Nasal cavity respiratory epithelium epithelial cell of viscerocranial mucosa (primary cell): ENCODE data around the gene ASTL. TPM values are rescaled to one million over a fixed set of nuclear protein-coding genes. Genes with fewer than 3 reads are reported as not detected.

Source experiments
- total RNA-seq: library from RNA; depleted of rRNA; stranded (reverse); fragments of >200 nt; gene quantifications from 2 replicates; pipeline ENCODE4 v1.2.3, GENCODE V29; 2014

Gene ASTL
- total RNA-seq = 0.07 TPM in 1 of 2 replicates, not detected in the other

DNA sequence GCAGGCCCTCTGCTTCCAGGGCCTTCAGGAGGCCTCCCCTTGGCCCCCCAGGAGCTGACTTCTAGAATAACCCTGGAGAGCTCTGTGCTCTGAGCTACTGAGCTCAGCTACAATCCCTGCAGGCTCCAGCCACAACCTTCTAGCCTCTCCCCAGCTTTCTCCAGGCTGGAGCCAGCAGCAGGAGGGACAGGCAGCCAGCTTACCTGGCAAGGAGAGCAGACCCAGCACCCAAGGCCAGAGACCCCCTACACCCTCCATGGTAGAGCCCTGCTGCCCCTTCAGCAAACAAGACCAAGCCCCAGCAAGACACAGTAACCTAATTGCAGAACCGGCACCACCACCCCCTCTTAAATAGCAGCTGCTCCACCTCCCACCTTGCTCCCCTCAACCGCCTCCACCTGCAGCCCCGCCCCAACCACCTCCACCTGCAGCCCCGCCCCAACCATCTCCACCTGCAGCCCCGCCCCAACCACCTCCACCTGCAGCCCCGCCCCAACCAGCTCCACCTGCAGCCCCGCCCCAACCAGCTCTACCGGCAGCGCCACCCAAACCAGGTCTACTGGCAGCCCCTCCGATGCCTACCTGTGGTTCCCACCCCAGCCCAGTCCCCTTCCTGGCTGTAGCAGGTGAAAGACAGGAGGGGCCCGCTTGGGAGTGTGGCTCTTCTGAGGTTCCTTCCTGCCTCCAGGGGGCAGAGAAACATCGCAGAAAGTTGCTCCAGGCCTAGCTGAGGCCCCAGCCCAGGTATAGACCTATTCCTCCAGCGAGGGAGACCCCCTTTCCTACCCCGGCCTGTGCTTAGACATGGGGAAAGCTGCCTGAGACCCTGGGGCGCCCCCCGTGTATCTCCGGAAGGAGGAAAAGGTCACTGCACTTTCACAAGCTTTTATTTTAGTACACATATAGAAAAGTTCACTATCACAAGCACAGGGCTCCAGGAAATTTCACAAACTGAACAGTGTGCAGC is at the start of gene ASTL:
ASTL (minus strand) TSS at position 324 of the 967 bp plus-strand sequence; CDS start at position 258, 66 bp downstream.

DNA sequence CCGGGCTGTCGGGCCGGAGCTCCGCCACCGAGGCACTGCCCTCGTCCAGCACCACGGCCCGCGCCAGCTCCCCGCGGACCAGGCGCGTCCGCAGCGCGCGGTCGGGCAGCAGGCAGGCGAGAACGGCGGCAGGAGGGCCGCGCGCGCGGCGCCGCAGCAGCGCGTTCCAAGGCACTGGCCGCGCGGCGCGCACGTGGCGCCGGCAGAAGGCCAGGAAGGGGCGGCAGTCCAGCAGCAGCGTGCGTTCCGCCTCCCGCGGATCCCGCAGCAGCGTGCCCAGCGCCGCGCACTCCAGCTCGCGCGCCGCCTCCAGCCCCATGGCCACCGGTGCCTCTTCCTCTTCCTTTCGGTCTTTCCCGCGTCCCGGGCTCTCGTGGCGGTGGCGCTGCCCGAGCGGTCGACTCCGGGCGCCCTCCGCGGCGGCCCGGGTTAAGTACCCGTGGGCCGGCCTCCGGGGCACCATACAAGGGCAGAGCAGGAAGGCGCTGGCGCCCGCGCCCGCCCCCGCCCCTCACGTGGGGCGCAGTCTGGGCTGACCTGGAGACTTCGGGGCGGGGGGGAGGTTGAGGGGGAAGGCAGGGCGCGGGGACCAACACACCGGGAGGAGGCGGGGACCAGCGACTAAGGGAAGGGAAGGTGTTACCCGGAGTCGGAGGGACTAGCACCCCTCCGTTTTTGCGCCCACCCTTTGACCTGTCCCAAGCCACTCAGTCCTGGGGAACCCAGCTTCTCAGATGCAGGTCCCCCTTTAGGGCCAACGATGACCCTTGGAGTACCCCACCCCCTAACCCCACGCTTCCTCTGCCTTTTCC is 6.9 kb upstream of the ASTL start, which contains the start of gene DUSP2:
DUSP2 (minus strand) TSS at position 405 of the 812 bp plus-strand sequence; CDS start at position 319, 86 bp downstream.

DNA sequence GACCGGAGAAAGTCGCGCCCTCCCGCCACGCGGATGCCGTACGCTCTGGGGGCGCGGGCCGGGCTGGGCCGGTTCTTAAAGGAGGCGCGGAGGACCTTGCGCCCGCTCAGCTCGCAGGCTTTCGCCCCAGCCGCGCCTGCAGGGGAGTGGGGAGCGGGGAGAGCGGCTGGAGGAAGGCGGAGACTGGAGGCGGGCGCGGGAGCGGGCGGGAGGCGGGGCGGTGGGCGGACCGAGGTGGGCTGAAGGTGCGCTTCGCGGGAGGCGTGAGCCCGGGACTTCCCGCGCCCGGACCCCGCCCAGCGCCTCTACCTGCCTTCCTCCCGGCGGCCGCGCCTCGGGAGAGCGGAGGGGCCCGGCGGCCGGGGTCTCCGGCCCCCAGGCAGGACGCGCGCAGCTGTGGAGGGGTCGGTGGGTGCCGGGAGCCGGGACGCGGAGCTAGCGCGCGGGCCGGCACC is 21.9 kb downstream of the ASTL start, which contains the start of gene ADRA2B:
ADRA2B (minus strand) TSS at position 148 of the 455 bp plus-strand sequence. CDS start 422 bp downstream, outside the sequence.

Other genes with a start within 250 kb of the ASTL start
- gene ANKRD36C, start 146.7 kb downstream of the ASTL start, total RNA-seq = 5.1 and 16.2 TPM in 2 replicates
- under 0.01 and 0.07 TPM in 2 replicates for gene GPAT2, start 103.6 kb downstream of the ASTL start, total RNA-seq
- gene ADRA2B, start 21.9 kb downstream of the ASTL start, total RNA-seq = under 0.01 and 0.07 TPM in 2 replicates
- gene DUSP2, start 6.9 kb upstream of the ASTL start, total RNA-seq = 6.2 and 13.0 TPM in 2 replicates
- gene STARD7, start 70.3 kb upstream of the ASTL start, total RNA-seq = 125 and 139 TPM in 2 replicates
- 19.8 and 31.5 TPM in 2 replicates for gene TMEM127, start 127.5 kb upstream of the ASTL start, total RNA-seq
- gene CIAO1, start 127.7 kb upstream of the ASTL start, total RNA-seq = 84.8 and 85.8 TPM in 2 replicates
- gene SNRNP200, start 167.0 kb upstream of the ASTL start, total RNA-seq = 42.4 and 93.0 TPM in 2 replicates
- gene ITPRIPL1, start 186.8 kb upstream of the ASTL start, total RNA-seq = 1.4 and 2.3 TPM in 2 replicates
- gene NCAPH, start 197.3 kb upstream of the ASTL start, total RNA-seq = 0.34 and 0.36 TPM in 2 replicates